Ovary (tissue), 3 donors: ENCODE results near the gene SLC35D3.

Experiments used
- CTCF ChIP-seq, 3 donors: fragments of 450-650 bp in 2 of 3; fragments of 200-600 bp in 1 of 3; IDR thresholded peaks; one replicate each; pipeline versions ENCODE4 v1.5.1 to v1.8.0; 2016 to 2022; ENCODE audit warnings: antibody characterized with exemption in 3 of 3, mild to moderate bottlenecking in 1 of 3
- EP300 ChIP-seq: sonication (generic); formaldehyde crosslinking; IDR thresholded peaks from one replicate; pipeline ENCODE4 v1.6.1; 2017; ENCODE audit warnings: antibody characterized with exemption
- donor health status: DM: no; HTN: no; CAD: no.

- TF ChIP-seq EP300 (no peak), CTCF (IDR thresholded peaks at IDR 0.05) (no peak)
Observed at GRCh38 chr6:136926383-136926782, 4.3 kb downstream of the SLC35D3 start.
